HG02763 (cell line): ENCODE results near the gene MED14.

ENCODE experiments used
- ATAC-seq: cut with Tn5 transposase; IDR thresholded peaks from one replicate; pipeline ENCODE4 v1.9.1; 2021; ENCODE audit warnings: mild to moderate bottlenecking, moderate library complexity; ENCODE audit not compliant: unreplicated experiment

The MED14 gene

GRCh38 chrX:40615976-40616375, 119.4 kb downstream of the MED14 start:
- no peak for ATAC-seq

GRCh38 chrX:40612511-40612910, 122.8 kb downstream of the MED14 start:
- ATAC-seq = no peak

- ATAC-seq = no peak
Observed at GRCh38 chrX:40607381-40607780, 128.0 kb downstream of the MED14 start.

GRCh38 chrX:40603446-40603845, 131.9 kb downstream of the MED14 start:
- ATAC-seq = no peak
